NOMO-1 (cell line): ENCODE data around the gene SH3BP2.

Source experiments
- DNase-seq, 2 experiments: peaks; one replicate each; lab custom pipeline; 2025; ENCODE audit not compliant: unreplicated experiment in 2 of 2; lab: John Stamatoyannopoulos, UW

Gene SH3BP2

GRCh38 chr4:2849267-2850152 lies 56.6 kb downstream of the SH3BP2 start:
- DNase-seq, result no peak

- no peak for DNase-seq
Measured at GRCh38 chr4:2850966-2851798, 58.3 kb downstream of the SH3BP2 start.

- no peak for DNase-seq
Measured at GRCh38 chr4:2852481-2852921, 59.6 kb downstream of the SH3BP2 start.

- DNase-seq, result no peak
Measured at GRCh38 chr4:2855584-2855983, 62.7 kb downstream of the SH3BP2 start.

- DNase-seq, result no peak
Measured at GRCh38 chr4:2856266-2856665, 63.4 kb downstream of the SH3BP2 start.

- DNase-seq, result no peak
Measured at GRCh38 chr4:2857349-2857927, 64.6 kb downstream of the SH3BP2 start.

- peak in 1 of 2 experiments; percentile 43 for DNase-seq
Measured at GRCh38 chr4:2858451-2859217, 65.7 kb downstream of the SH3BP2 start.

GRCh38 chr4:2859514-2859913 lies 66.6 kb downstream of the SH3BP2 start:
- peak; percentile 52 to 67 for DNase-seq

GRCh38 chr4:2860391-2861348 lies 67.8 kb downstream of the SH3BP2 start:
- DNase-seq, result peak in 1 of 2 experiments; percentile 80

GRCh38 chr4:2861631-2862436 lies 68.9 kb downstream of the SH3BP2 start:
- DNase-seq, result no peak

- no peak for DNase-seq
Measured at GRCh38 chr4:2862528-2862927, 69.6 kb downstream of the SH3BP2 start.

- no peak for DNase-seq
Measured at GRCh38 chr4:2863649-2864048, 70.8 kb downstream of the SH3BP2 start.

GRCh38 chr4:2865196-2865780 lies 72.4 kb downstream of the SH3BP2 start:
- DNase-seq, result no peak

GRCh38 chr4:2866160-2866861 lies 73.4 kb downstream of the SH3BP2 start:
- no peak for DNase-seq

- no peak for DNase-seq
Measured at GRCh38 chr4:2866891-2867290, 74.0 kb downstream of the SH3BP2 start.

- no peak for DNase-seq
Measured at GRCh38 chr4:2867758-2868491, 75.0 kb downstream of the SH3BP2 start.
